ENCODE results near the gene GOLGB1. TPM values are rescaled to one million over a fixed set of nuclear protein-coding genes. Genes with fewer than 3 reads are reported as not detected.

Gene GOLGB1
- total RNA-seq, 1 donor from 2014 or later, result 63.1 TPM

- no peak overlapping the region for H3K4me3 Mint-ChIP-seq (ENCODE audit: unreplicated experiment)
Observed at GRCh38 chr3:121703973-121704372, 45.6 kb downstream of the GOLGB1 start.

GRCh38 chr3:121698901-121699300, 50.6 kb downstream of the GOLGB1 start:
- no peaks in the 10 kb centered on the region for H3K9me3 Mint-ChIP-seq (ENCODE audit: unreplicated experiment)
- no peak overlapping the region for H3K27ac Mint-ChIP-seq (ENCODE audit: unreplicated experiment)
- no peaks in the 10 kb centered on the region for H3K27me3 Mint-ChIP-seq (ENCODE audit: unreplicated experiment)
- H3K4me1 Mint-ChIP-seq (ENCODE audit: unreplicated experiment), result no peaks in the 10 kb centered on the region
- DNase-seq (ENCODE audit: low spot score), result no peak
- H3K4me3 Mint-ChIP-seq (ENCODE audit: unreplicated experiment), result no peak overlapping the region
- no peak for TF ChIP-seq CTCF (IDR thresholded peaks at IDR 0.05; ENCODE audit: unreplicated experiment)
- H3K36me3 Mint-ChIP-seq (ENCODE audit: low read depth, unreplicated experiment), result peaks cover 22% of the 10 kb centered on the region

More at GRCh38 chr3:121703973-121704372, 45.6 kb downstream of the GOLGB1 start:
- no peaks in the 10 kb centered on the region for H3K9me3 Mint-ChIP-seq (ENCODE audit: unreplicated experiment)
- no peaks in the 10 kb centered on the region for H3K27me3 Mint-ChIP-seq (ENCODE audit: unreplicated experiment)
- DNase-seq (ENCODE audit: low spot score), result no peak
- H3K4me1 Mint-ChIP-seq (ENCODE audit: unreplicated experiment), result peaks cover 4% of the 10 kb centered on the region
- H3K27ac Mint-ChIP-seq (ENCODE audit: unreplicated experiment), result no peak overlapping the region
- H3K36me3 Mint-ChIP-seq (ENCODE audit: low read depth, unreplicated experiment), result peaks cover 7% of the 10 kb centered on the region
- no peak for TF ChIP-seq CTCF (IDR thresholded peaks at IDR 0.05; ENCODE audit: unreplicated experiment)

GRCh38 chr3:121698476-121698875, 51.1 kb downstream of the GOLGB1 start:
- no peaks in the 10 kb centered on the region for H3K9me3 Mint-ChIP-seq (ENCODE audit: unreplicated experiment)
- H3K27me3 Mint-ChIP-seq (ENCODE audit: unreplicated experiment), result no peaks in the 10 kb centered on the region
- H3K27ac Mint-ChIP-seq (ENCODE audit: unreplicated experiment), result no peak overlapping the region
- no peak for TF ChIP-seq CTCF (IDR thresholded peaks at IDR 0.05; ENCODE audit: unreplicated experiment)
- H3K36me3 Mint-ChIP-seq (ENCODE audit: low read depth, unreplicated experiment), result peaks cover 20% of the 10 kb centered on the region
- DNase-seq (ENCODE audit: low spot score), result no peak
- H3K4me3 Mint-ChIP-seq (ENCODE audit: unreplicated experiment), result no peak overlapping the region
- H3K4me1 Mint-ChIP-seq (ENCODE audit: unreplicated experiment), result no peaks in the 10 kb centered on the region

GRCh38 chr3:121696186-121696585, 53.4 kb downstream of the GOLGB1 start:
- TF ChIP-seq CTCF (IDR thresholded peaks at IDR 0.05; ENCODE audit: unreplicated experiment), result no peak
- Mint-ChIP-seq H3K9me3 (ENCODE audit: unreplicated experiment) (no peaks in the 10 kb centered on the region), H3K36me3 (ENCODE audit: low read depth, unreplicated experiment) (peaks cover 35% of the 10 kb centered on the region), H3K27me3 (ENCODE audit: unreplicated experiment) (no peaks in the 10 kb centered on the region), H3K4me3 (ENCODE audit: unreplicated experiment) (no peak overlapping the region), H3K4me1 (ENCODE audit: unreplicated experiment) (no peaks in the 10 kb centered on the region), H3K27ac (ENCODE audit: unreplicated experiment) (no peak overlapping the region)
- DNase-seq (ENCODE audit: low spot score), result no peak

GRCh38 chr3:121692010-121692699, 57.4 kb downstream of the GOLGB1 start:
- H3K27ac Mint-ChIP-seq (ENCODE audit: unreplicated experiment), result no peak overlapping the region
- DNase-seq (ENCODE audit: low spot score), result no peak
- H3K4me3 Mint-ChIP-seq (ENCODE audit: unreplicated experiment), result no peak overlapping the region
- peaks cover 38% of the 10 kb centered on the region for H3K36me3 Mint-ChIP-seq (ENCODE audit: low read depth, unreplicated experiment)
- no peaks in the 10 kb centered on the region for H3K9me3 Mint-ChIP-seq (ENCODE audit: unreplicated experiment)
- H3K4me1 Mint-ChIP-seq (ENCODE audit: unreplicated experiment), result no peaks in the 10 kb centered on the region
- H3K27me3 Mint-ChIP-seq (ENCODE audit: unreplicated experiment), result no peaks in the 10 kb centered on the region
- TF ChIP-seq CTCF (IDR thresholded peaks at IDR 0.05; ENCODE audit: unreplicated experiment), result no peak

Measured in endothelial cell (in vitro differentiated cells).